ENCODE results near the gene ATOH8. TPM values are rescaled to one million over a fixed set of nuclear protein-coding genes. Genes with fewer than 3 reads are reported as not detected.

Gene ATOH8
- total and polyA plus RNA-seq, 2 donors from 2014 or later, result 11.2 to 18.6 TPM

DNA sequence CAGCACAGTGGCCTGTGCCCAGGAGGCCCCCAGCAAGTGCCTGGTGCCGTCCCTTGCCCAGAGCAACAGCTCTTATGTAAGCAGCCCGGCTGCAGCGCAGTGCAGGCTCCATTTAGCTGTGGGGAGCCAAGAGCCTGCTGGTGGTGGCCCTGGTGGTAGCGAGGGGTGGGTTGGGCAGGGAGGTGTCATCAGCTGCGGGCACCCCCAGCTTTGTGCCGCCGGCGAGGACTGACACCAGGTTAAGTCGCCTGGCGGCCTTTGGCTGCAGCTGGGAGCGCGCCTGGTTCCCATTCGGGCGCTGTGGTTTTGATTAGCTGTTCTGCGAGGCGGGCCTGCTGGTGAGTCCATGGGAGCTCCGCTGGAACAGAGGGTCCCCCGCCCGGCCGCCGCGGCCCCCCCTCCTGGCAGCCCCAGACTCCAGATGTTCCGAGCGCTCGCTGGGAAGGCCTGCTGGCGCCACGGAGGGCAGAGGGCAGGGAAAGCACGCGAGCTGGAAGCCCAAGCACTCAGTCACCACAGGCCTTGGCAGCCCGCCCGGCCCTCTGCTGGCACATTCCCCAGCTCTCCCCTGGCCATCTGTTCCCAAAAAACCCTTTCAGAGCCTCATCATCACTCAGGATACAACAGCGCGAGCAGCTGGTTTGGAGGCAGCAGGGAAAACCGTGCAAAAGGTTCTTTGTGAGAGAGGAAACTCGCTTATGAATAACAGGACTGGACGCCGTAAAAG is 18.4 kb downstream of the ATOH8 start:
- Histone ChIP-seq H3K27ac (ENCODE audit: low read depth in 2 of 2, low read length in 2 of 2) (peak overlapping the region; percentile 44 to 65), H3K4me3 (ENCODE audit: low read length in 3 of 3) (no peak overlapping the region), H3K9ac (ENCODE audit: low read length in 3 of 3) (no peak overlapping the region), H3K36me3 (ENCODE audit: control insufficient read depth in 2 of 3, insufficient read depth in 3 of 3, low read length in 3 of 3) (no peaks in the 10 kb centered on the region), H3K9me3 (ENCODE audit: control insufficient read depth in 2 of 3, insufficient read depth in 1 of 3, low read length in 3 of 3) (no peaks in the 10 kb centered on the region), H3K27me3 (ENCODE audit: control insufficient read depth, insufficient read depth, low read length) (no peaks in the 10 kb centered on the region), H3K4me1 (ENCODE audit: control insufficient read depth in 2 of 3, insufficient read depth in 2 of 3, low read depth in 1 of 3, low read length in 3 of 3) (peaks cover 0 to 52% (median 29%) of the 10 kb centered on the region in 3 donors)
- DNase-seq (peak; percentile 95 to 99 (median 97)), FAIRE-seq (peak; percentile 55)
- TF ChIP-seq, protein P1, sequence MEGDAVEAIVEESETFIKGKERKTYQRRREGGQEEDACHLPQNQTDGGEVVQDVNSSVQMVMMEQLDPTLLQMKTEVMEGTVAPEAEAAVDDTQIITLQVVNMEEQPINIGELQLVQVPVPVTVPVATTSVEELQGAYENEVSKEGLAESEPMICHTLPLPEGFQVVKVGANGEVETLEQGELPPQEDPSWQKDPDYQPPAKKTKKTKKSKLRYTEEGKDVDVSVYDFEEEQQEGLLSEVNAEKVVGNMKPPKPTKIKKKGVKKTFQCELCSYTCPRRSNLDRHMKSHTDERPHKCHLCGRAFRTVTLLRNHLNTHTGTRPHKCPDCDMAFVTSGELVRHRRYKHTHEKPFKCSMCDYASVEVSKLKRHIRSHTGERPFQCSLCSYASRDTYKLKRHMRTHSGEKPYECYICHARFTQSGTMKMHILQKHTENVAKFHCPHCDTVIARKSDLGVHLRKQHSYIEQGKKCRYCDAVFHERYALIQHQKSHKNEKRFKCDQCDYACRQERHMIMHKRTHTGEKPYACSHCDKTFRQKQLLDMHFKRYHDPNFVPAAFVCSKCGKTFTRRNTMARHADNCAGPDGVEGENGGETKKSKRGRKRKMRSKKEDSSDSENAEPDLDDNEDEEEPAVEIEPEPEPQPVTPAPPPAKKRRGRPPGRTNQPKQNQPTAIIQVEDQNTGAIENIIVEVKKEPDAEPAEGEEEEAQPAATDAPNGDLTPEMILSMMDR (IDR thresholded peaks at IDR 0.05; ENCODE audit: borderline replicate concordance, extremely low read depth, insufficient read depth), result peak; percentile 15
- intact Hi-C loops (cut with DNase I), result no loop called here

DNA sequence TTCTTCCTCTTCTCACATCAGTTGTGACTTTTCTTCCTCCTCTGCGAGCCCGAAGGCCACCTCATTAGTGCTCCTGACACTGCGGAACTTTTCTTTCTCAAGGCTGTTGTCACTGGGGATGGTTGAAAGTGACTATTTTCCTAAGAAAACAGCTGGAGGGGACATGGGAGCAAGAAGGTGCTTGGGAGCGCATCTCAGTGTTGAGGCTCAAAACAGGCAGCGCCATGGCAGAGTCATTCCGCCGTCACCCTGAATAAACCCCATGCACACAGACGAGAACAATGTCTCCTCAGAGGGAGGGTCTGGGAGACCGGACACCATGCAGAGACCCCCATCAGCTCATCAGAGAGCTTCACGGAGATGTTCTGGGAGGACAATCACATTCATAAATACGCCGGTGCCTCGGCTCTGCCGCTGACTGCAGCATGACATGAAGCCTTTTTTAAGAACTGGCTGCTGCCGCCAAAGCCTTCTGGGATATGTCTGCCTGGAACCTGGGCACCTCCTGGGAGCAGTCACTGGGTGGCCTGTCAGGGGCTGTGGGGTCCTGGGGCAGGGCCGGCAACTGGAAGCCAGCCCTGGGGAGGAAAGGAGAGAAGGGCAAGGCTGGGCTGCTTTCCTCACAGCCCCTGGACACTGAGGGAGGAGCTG is 19.2 kb downstream of the ATOH8 start:
- no peak for DNase-seq
- no peaks in the 10 kb centered on the region for H3K27me3 ChIP-seq (ENCODE audit: control insufficient read depth, insufficient read depth, low read length)
- H3K9me3 ChIP-seq (ENCODE audit: control insufficient read depth in 2 of 3, insufficient read depth in 1 of 3, low read length in 3 of 3), result no peaks in the 10 kb centered on the region
- TF ChIP-seq, protein P1 (IDR thresholded peaks at IDR 0.05; ENCODE audit: borderline replicate concordance, extremely low read depth, insufficient read depth), result no peak
- FAIRE-seq, result no peak
- no peaks in the 10 kb centered on the region for H3K36me3 ChIP-seq (ENCODE audit: control insufficient read depth in 2 of 3, insufficient read depth in 3 of 3, low read length in 3 of 3)
- H3K4me3 ChIP-seq (ENCODE audit: low read length in 3 of 3), result no peak overlapping the region
- intact Hi-C loops (cut with DNase I), result no loop called here
- H3K4me1 ChIP-seq (ENCODE audit: control insufficient read depth in 2 of 3, insufficient read depth in 2 of 3, low read depth in 1 of 3, low read length in 3 of 3), result peaks cover 0 to 51% (median 31%) of the 10 kb centered on the region in 3 donors
- H3K27ac ChIP-seq (ENCODE audit: low read depth in 2 of 2, low read length in 2 of 2), result peak overlapping the region in 1 of 2 donors; percentile 20
- no peak overlapping the region for H3K9ac ChIP-seq (ENCODE audit: low read length in 3 of 3)

DNA sequence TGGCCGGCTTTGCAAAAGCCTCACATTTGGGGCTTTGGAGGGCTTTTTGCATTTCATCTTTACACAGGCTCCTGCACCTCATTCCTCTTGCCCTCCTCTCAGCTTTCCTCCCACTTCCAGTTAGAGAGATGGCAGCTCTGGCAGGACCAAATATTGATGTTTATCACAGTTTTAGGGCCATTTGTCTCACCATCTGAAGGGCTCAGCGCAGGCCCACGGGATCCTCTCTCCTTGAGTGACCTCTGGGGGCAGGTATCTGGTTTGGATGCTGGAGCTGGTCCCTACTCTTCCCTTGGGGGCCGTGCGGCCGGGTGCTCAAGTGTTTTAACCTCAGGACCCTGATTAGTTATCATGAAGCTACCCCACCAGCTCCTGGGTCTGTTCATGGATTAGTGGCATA is 19.9 kb downstream of the ATOH8 start:
- DNase-seq (peak in 1 of 5 donors; percentile 33), FAIRE-seq (no peak)
- TF ChIP-seq, protein P1 (IDR thresholded peaks at IDR 0.05; ENCODE audit: borderline replicate concordance, extremely low read depth, insufficient read depth), result no peak
- intact Hi-C loops (cut with DNase I), result no loop called here
- H3K9me3 ChIP-seq (ENCODE audit: control insufficient read depth in 2 of 3, insufficient read depth in 1 of 3, low read length in 3 of 3), result no peaks in the 10 kb centered on the region
- peaks cover 0 to 46% (median 24%) of the 10 kb centered on the region in 3 donors for H3K4me1 ChIP-seq (ENCODE audit: control insufficient read depth in 2 of 3, insufficient read depth in 2 of 3, low read depth in 1 of 3, low read length in 3 of 3)
- no peak overlapping the region for H3K27ac ChIP-seq (ENCODE audit: low read depth in 2 of 2, low read length in 2 of 2)
- no peaks in the 10 kb centered on the region for H3K36me3 ChIP-seq (ENCODE audit: control insufficient read depth in 2 of 3, insufficient read depth in 3 of 3, low read length in 3 of 3)
- no peaks in the 10 kb centered on the region for H3K27me3 ChIP-seq (ENCODE audit: control insufficient read depth, insufficient read depth, low read length)
- no peak overlapping the region for H3K4me3 ChIP-seq (ENCODE audit: low read length in 3 of 3)
- no peak overlapping the region for H3K9ac ChIP-seq (ENCODE audit: low read length in 3 of 3)
